ENCODE measurements around the gene MIEF1.

DNA sequence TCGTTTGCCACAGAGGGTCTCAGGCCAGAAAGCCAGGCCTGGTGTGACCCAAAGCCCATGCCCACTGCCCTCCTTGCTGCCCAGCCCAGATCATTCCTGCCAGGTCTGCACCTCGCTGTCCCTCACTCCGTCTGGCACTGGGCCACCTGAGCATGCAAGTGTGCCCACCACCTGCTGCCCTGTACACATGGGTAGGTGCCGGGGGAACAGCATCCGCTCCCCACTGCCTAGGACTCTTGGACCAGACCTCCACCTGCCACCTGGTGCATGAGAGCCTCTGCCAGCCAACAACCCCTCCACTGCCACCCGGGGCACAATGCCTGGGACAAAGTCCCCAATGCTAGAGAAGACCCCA, 32.8 kb upstream of the MIEF1 start:
- TF ChIP-seq, protein P1, sequence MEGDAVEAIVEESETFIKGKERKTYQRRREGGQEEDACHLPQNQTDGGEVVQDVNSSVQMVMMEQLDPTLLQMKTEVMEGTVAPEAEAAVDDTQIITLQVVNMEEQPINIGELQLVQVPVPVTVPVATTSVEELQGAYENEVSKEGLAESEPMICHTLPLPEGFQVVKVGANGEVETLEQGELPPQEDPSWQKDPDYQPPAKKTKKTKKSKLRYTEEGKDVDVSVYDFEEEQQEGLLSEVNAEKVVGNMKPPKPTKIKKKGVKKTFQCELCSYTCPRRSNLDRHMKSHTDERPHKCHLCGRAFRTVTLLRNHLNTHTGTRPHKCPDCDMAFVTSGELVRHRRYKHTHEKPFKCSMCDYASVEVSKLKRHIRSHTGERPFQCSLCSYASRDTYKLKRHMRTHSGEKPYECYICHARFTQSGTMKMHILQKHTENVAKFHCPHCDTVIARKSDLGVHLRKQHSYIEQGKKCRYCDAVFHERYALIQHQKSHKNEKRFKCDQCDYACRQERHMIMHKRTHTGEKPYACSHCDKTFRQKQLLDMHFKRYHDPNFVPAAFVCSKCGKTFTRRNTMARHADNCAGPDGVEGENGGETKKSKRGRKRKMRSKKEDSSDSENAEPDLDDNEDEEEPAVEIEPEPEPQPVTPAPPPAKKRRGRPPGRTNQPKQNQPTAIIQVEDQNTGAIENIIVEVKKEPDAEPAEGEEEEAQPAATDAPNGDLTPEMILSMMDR (IDR thresholded peaks at IDR 0.05; ENCODE audit: low read length): no peak
- TF ChIP-seq EZH2 (IDR thresholded peaks at IDR 0.05; ENCODE audit: borderline replicate concordance, low read length): no peak

Measured in OCI-LY1 (cell line).